HepG2 (cell line): ENCODE measurements around the gene HSPA13. TPM values are rescaled to one million over a fixed set of nuclear protein-coding genes. Genes with fewer than 3 reads are reported as not detected.

ENCODE experiments used
- ATAC-seq: fragments of 200-7000 bp; cut with Tn5 transposase; 3 replicates; pipeline ENCODE4 v1.9.1; 2020; ENCODE audit warnings: mild to moderate bottlenecking, moderate library complexity
- BruUV-seq: library from RNA; stranded (reverse); fragments of 400-500 nt; replicated peaks from 2 replicates; lab custom pipeline; 2021; lab: Mats Ljungman, UMichigan
- CTCF ChIA-PET: fragments of 300-600 bp; formaldehyde crosslinking; extraction: SDS; loops from one replicate; lab custom pipeline; 2021; ENCODE audit warnings: low total read pairs, inconsistent platforms, low intra/inter-chr PET ratio; lab: Yijun Ruan, JAX
- POLR2A ChIA-PET: fragments of 350-600 bp; sonication (Branson Sonifier 250); formaldehyde crosslinking; loops from one replicate; lab custom pipeline; 2020; ENCODE audit warnings: antibody characterized with exemption, inconsistent platforms; lab: Yijun Ruan, JAX
- DNase-seq: peaks from one replicate; pipeline ENCODE4 v3.0.0-alpha.2; 2015; ENCODE audit warnings: low spot score
- FAIRE-seq: peaks from 3 replicates; lab custom pipeline; 2011; peaks lifted over from hg19 to GRCh38; lab: Jason Lieb, UNC
- H2AFZ ChIP-seq: one replicate; pipeline ENCODE4 v1.6.1; 2011; ENCODE audit warnings: low read length, inconsistent platforms
- H3K27ac ChIP-seq: fragments of 300-600 bp; 3 replicates; pipeline ENCODE4 v1.8.0; 2011; ENCODE audit warnings: mixed run types, mild to moderate bottlenecking, mixed read lengths, low read length, inconsistent platforms; ENCODE audit not compliant: insufficient read depth; ENCODE audit errors: extremely low read length
- H3K27me3 ChIP-seq, 2 experiments: fragments of 200-600 bp in 1 of 2; 2 replicates in 1 of 2; 3 replicates in 1 of 2; pipeline versions ENCODE4 v1.6.0 to v1.8.0; 2011; ENCODE audit warnings: low read length in 2 of 2, mild to moderate bottlenecking in 2 of 2, moderate library complexity in 2 of 2, inconsistent platforms in 1 of 2; ENCODE audit not compliant: insufficient read depth in 2 of 2, control insufficient read depth in 1 of 2
- H3K36me3 ChIP-seq, 2 experiments: fragments of 200-600 bp in 1 of 2; replicated peaks in 1 of 2; 2 replicates in 1 of 2; 3 replicates in 1 of 2; pipeline versions ENCODE4 v1.5.1 to v1.8.0; 2011; ENCODE audit warnings: low read length in 2 of 2, inconsistent platforms in 1 of 2; ENCODE audit not compliant: insufficient read depth in 2 of 2, control insufficient read depth in 1 of 2
- H3K4me1 ChIP-seq: 2 replicates; pipeline ENCODE4 v1.5.1; 2012; ENCODE audit warnings: low read length, inconsistent platforms; ENCODE audit not compliant: insufficient read depth
- H3K4me2 ChIP-seq: 2 replicates; pipeline ENCODE4 v1.6.0; 2011; ENCODE audit warnings: low read depth, low read length, inconsistent platforms
- H3K4me3 ChIP-seq, 3 experiments: fragments of 200-600 bp in 1 of 3; sonication (generic), shearing (Covaris generic) in 1 of 3; replicated peaks in 1 of 3; 2 replicates each; pipeline ENCODE4 v1.5.1; 2011 to 2016; ENCODE audit warnings: low read length in 3 of 3, inconsistent platforms in 2 of 3, low read depth in 2 of 3, mild to moderate bottlenecking in 2 of 3, control low read depth in 1 of 3, mixed read lengths in 1 of 3; ENCODE audit not compliant: insufficient read depth in 1 of 3
- H3K79me2 ChIP-seq: one replicate; pipeline ENCODE4 v1.6.1; 2011; ENCODE audit warnings: low read length, inconsistent platforms; ENCODE audit not compliant: insufficient read depth
- H3K9ac ChIP-seq: 2 replicates; pipeline ENCODE4 v1.6.0; 2011; ENCODE audit warnings: mild to moderate bottlenecking, low read depth, low read length, inconsistent platforms; ENCODE audit not compliant: insufficient read depth
- H3K9me3 ChIP-seq: 2 replicates; pipeline ENCODE4 v1.5.1; 2012; ENCODE audit warnings: mild to moderate bottlenecking, low read length
- H4K20me1 ChIP-seq: 2 replicates; pipeline ENCODE4 v1.6.0; 2011; ENCODE audit warnings: inconsistent platforms, mild to moderate bottlenecking, low read length, moderate library complexity; ENCODE audit not compliant: insufficient read depth
- AGO2 ChIP-seq: fragments of 200-400 bp; formaldehyde crosslinking; optimal IDR thresholded peaks from 2 replicates; pipeline ENCODE3; 2017; ENCODE audit warnings: mild to moderate bottlenecking, low read depth, low read length, moderate library complexity
- ASH2L ChIP-seq: fragments of 300-600, 200-600 bp; sonication (generic); IDR thresholded peaks from 2 replicates; pipeline ENCODE4 v1.7.0; 2017; ENCODE audit warnings: low read depth, mild to moderate bottlenecking, moderate library complexity, mixed read lengths, low read length; ENCODE audit not compliant: insufficient read length
- CEBPB ChIP-seq: IDR thresholded peaks from 2 replicates; pipeline ENCODE4 v1.6.1; 2011; ENCODE audit warnings: low read depth, low read length, improper control_type of control experiment, borderline replicate concordance
- FOXJ3 ChIP-seq: sonication (generic); formaldehyde crosslinking; IDR thresholded peaks from 2 replicates; pipeline ENCODE4 v1.4.0; 2020; ENCODE audit warnings: missing genetic modification reagents, mild to moderate bottlenecking, borderline replicate concordance
- GABPB1 ChIP-seq: IDR thresholded peaks from 2 replicates; pipeline ENCODE4 v1.6.1; 2016; ENCODE audit warnings: mild to moderate bottlenecking, missing genetic modification reagents, moderate library complexity, missing compliant biosample characterization
- GZF1 ChIP-seq: sonication (generic); formaldehyde crosslinking; IDR thresholded peaks from 2 replicates; pipeline ENCODE4 v1.5.1; 2020; ENCODE audit warnings: mild to moderate bottlenecking, missing genetic modification reagents
- HES4 ChIP-seq: sonication (generic); formaldehyde crosslinking; IDR thresholded peaks from 2 replicates; pipeline ENCODE4 v1.9.0; 2021; ENCODE audit warnings: mild to moderate bottlenecking, missing genetic modification reagents, borderline replicate concordance
- KMT2B ChIP-seq: IDR thresholded peaks from 2 replicates; pipeline ENCODE4 v1.6.1; 2016; ENCODE audit warnings: missing genetic modification reagents, missing compliant biosample characterization
- MAZ ChIP-seq, 2 experiments: sonication (generic) in 1 of 2; formaldehyde crosslinking in 1 of 2; IDR thresholded peaks; 2 replicates each; pipeline versions ENCODE4 v1.5.0 to v1.6.1; 2012 to 2020; ENCODE audit warnings: low read depth in 2 of 2, mild to moderate bottlenecking in 2 of 2, borderline replicate concordance in 1 of 2, improper control_type of control experiment in 1 of 2, low read length in 1 of 2, missing genetic modification reagents in 1 of 2, moderate library complexity in 1 of 2
- ZNF367 ChIP-seq: sonication (generic); formaldehyde crosslinking; IDR thresholded peaks from 2 replicates; pipeline ENCODE4 v1.4.0; 2020; ENCODE audit warnings: missing genetic modification reagents, borderline replicate concordance
- ZNF83 ChIP-seq: sonication (generic); formaldehyde crosslinking; IDR thresholded peaks from 2 replicates; pipeline ENCODE4 v1.4.0; 2020; ENCODE audit warnings: missing genetic modification reagents, mild to moderate bottlenecking, borderline replicate concordance
- in situ Hi-C: cut with HindIII; loops from 2 replicates; pipeline ENCODE4 v1.10.0; 2017; ENCODE audit warnings: low pct_unique_long_range_greater_than_20kb; ENCODE audit not compliant: extremely low pct_ligation_motif_present
- intact Hi-C: fragments of 100-400 bp; cut with micrococcal nuclease; formaldehyde crosslinking; loops from one replicate; pipeline ENCODE4 v1.10.0; 2022; ENCODE audit not compliant: unreplicated experiment
- polyA plus RNA-seq, 8 experiments: library from polyadenylated mRNA; depleted of rRNA in 3 of 8; stranded (reverse) in 7 of 8; unstranded in 1 of 8; fragments of >200 nt; fragmentation: Illumina TruSeq in 4 of 8; extraction: Trizol in 4 of 8; gene quantifications; 2 replicates each; pipeline versions ENCODE4 v1.2.1 to v1.2.3, GENCODE V29; 2011 to 2016; ENCODE audit warnings: low read depth in 4 of 8, missing spikeins in 1 of 8, mixed read lengths in 1 of 8; ENCODE audit not compliant: insufficient read depth in 1 of 8
- total RNA-seq, 5 experiments: library from RNA; depleted of rRNA; stranded (reverse); fragments of >200 nt; fragmentation: Illumina TruSeq; extraction: Trizol; gene quantifications; 2 replicates each; pipeline ENCODE4 v1.2.3, GENCODE V29; 2016; ENCODE audit warnings: low read depth in 1 of 5
- TF ChIP-seq, protein P1 (sequence below): sonication (generic); formaldehyde crosslinking; IDR thresholded peaks from 2 replicates; pipeline ENCODE4 v1.4.0; 2020; ENCODE audit warnings: missing genetic modification reagents

The HSPA13 gene
- total and polyA plus RNA-seq, 2 of the 13 experiments (the other 11 are each of a cell fraction or from before 2014, with no cell fraction given): 21.2 to 28.4 TPM

- Histone ChIP-seq H3K9ac (no peak overlapping the region), H3K27me3 (peaks cover 0 to 5% of the 10 kb centered on the region in 2 experiments; a peak in 1 of 5 replicates), H3K27ac (no peak overlapping the region), H3K4me1 (no peaks in the 10 kb centered on the region), H3K79me2 (no peaks in the 10 kb centered on the region), H4K20me1 (no peaks in the 10 kb centered on the region), H3K36me3 (no peaks in the 10 kb centered on the region), H2AFZ (no peak overlapping the region), H3K4me3 (no peak overlapping the region), H3K4me2 (no peak overlapping the region), H3K9me3 (no peaks in the 10 kb centered on the region)
- DNase-seq (no peak), FAIRE-seq (no peak), ATAC-seq (no peak)
- intact Hi-C loops: no loop called here
- ChIA-PET CTCF (no interaction called here), POLR2A (no interaction called here)
- TF ChIP-seq KMT2B (CRISPR knock-in tag) (no peak), MAZ (IDR thresholded peaks at IDR 0.05; ENCODE audit: borderline replicate concordance, low read depth, low read length) (no peak), MAZ (CRISPR knock-in tag; IDR thresholded peaks at IDR 0.05; ENCODE audit: low read depth) (no peak), ZNF83 (CRISPR knock-in tag) (no peak), GZF1 (CRISPR knock-in tag) (no peak), FOXJ3 (CRISPR knock-in tag) (no peak), AGO2 (no peak), ASH2L (no peak), ZNF367 (CRISPR knock-in tag) (no peak), GABPB1 (CRISPR knock-in tag) (no peak), HES4 (CRISPR knock-in tag) (no peak), CEBPB (no peak)
- TF ChIP-seq, protein P1, sequence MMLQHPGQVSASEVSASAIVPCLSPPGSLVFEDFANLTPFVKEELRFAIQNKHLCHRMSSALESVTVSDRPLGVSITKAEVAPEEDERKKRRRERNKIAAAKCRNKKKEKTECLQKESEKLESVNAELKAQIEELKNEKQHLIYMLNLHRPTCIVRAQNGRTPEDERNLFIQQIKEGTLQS (CRISPR knock-in tag): no peak
- in situ Hi-C loops: no loop called here
- no TSS peak for BruUV-seq
These were observed 28.4 kb downstream of the HSPA13 start for GRCh38 chr21:14354515-14354914.
